HTERT RPE-1 (cell line): ENCODE results near the gene CC2D2B.
"Not testable (repeated sequence)": the region's sequence is repeated elsewhere in the genome, so short reads cannot be mapped to it uniquely, and the experiment has no call there.

ENCODE experiments used
- in situ Hi-C: fragments of 300-500 bp; cut with MboI; formaldehyde crosslinking; loops from 4 replicates; pipeline ENCODE4 v1.14.3; 2020; ENCODE audit warnings: low sequenced_read_pairs

Gene CC2D2B

GRCh38 chr10:95906677-95907455 lies 909 bp upstream of the CC2D2B start:
- in situ Hi-C loops = no loop called here

- in situ Hi-C loops = no loop called here
These were observed 675 bp downstream of the CC2D2B start for GRCh38 chr10:95908450-95908849.

DNA sequence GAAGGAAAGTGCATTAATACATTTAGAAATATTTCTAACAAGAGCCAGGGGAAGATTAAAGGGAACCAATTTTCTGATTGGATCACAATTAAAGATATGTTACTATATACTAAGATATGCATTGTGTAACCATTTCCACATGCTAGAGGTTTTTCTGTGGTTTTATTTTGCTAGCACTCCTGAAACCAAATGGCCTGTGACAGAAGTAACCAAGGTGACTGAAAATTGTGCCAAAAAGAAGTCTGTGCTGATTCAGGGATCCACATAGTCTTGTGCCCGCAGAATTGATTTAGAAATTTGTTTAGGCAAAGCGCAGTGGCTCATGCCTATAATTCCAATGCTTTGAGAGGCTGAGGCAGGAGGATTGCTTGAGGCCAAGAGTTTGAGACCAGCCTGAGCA lies 1.8 kb downstream of the CC2D2B start:
- in situ Hi-C loops = no loop called here

DNA sequence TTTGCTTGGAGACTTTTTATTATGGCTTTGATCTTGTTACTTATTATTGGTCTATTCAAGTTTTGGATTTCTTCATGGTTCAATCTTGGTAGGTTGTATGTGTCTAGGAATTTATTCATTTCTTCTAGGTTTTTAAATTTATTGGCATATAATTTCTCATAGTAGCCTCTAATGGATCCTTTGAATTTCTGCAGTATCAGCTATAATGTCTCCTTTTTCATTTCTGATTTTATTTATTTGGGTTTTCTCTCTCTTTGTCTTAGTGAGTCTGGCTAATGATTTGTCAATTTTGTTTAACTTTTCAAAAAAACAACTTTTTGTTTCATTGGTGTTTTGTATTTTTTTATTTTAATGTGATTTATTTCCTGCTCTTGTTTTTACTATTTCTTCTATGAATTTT lies 8.3 kb downstream of the CC2D2B start:
- in situ Hi-C loops = not testable (repeated sequence)

- in situ Hi-C loops = no loop called here
These were observed 13.1 kb downstream of the CC2D2B start for GRCh38 chr10:95920798-95921426.

DNA sequence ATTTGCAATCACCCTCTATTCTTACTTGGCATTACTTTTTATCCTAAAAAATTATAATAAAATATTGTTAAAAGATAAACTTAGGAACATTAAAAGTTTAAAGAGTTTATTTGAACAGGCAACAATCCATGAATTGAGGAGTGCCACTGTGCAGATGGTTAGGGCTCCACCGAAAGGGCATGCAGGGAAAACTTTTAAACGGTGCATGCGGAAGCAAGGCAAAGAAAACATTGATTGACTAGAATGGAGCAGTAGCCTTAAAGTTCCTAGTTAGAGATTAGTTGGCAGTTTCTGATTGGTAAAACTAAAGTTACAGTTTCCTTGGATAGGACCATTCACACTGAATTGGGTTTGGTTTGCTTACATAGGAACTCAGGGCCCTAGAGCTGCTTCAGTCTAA lies 17.3 kb downstream of the CC2D2B start:
- in situ Hi-C loops = no loop called here

GRCh38 chr10:95935429-95935828 lies 27.7 kb downstream of the CC2D2B start:
- in situ Hi-C loops = no loop called here

GRCh38 chr10:95941115-95941514 lies 33.3 kb downstream of the CC2D2B start:
- in situ Hi-C loops = no loop called here

DNA sequence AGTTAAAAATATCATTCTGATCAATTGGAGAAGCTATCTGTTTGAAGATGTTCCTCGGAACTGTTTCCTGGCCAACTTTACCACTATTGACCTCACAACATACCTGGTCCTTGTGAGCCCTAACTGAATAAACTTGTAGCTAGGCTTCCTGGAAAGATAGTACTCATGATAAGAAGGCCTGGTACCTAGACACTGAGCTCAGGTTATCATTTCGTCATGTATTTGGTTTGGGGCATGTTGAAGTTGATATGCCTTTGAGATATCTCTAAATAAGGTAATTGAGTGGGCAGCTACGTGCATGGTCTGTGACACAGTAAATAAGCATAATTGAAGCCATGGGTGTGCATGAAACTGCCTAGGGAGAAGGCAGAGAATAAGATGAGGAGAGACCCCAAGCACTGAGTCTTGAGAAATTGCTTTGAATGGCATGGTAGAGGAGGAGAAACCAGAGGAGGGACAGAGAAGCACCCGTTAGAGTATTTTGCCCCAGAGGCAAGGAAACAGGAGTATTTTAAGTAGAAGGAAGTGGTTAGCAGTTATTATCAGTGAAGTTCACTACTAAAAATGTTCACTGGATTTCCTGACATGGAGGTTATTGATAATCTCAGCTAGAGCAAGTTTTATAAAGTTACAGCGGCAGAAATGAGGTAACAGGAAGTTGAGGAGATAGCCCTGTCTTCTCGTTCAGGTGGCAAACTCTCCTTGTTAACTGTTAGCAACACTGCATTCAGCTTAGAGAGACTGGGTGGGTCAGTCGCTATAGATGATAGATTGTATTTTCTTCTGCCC lies 55.6 kb downstream of the CC2D2B start:
- in situ Hi-C loops = no loop called here

- in situ Hi-C loops = no loop called here
These were observed 56.2 kb downstream of the CC2D2B start for GRCh38 chr10:95963991-95964389.

- in situ Hi-C loops = no loop called here
These were observed 57.0 kb downstream of the CC2D2B start for GRCh38 chr10:95964756-95965155.

DNA sequence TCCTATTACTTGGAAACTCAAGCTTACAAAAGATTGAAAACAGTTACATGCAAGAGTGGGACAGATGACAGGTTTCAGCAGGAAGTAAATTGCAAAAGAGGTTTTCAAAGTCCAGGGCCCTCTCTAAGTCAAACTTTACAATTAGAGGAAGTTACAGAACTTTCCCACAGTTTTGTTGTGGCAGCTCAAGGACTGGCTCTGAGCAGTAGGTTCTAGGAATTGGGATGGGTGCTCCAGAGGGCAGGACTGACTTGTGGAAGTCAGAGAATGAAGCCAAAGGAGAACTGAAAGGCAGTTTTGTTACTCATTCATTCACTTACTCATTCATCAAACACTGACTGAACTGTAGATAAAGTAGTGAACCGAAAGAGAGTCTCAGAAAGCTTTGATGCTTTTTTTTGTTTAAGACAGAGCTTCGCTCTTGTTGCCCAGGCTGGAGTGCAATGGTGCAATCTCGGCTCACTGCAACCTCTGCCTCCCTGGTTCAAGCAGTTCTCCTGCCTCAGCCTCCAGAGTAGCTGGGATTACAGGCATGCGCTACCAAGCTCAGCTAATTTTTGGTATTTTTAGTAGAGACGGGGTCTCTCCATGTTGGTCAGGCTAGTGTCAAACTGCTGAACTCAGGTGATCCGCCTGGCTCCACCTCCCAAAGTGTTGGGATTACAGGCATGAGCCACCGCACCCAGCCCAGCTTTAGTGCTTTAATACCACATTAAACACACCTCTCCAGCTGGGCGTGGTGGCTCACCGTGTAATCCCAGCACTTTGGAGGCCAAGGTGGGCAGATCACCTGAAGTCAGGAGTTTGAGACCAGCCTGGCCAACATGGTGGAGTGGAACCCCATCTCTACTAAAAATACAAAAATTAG lies 68.8 kb downstream of the CC2D2B start:
- in situ Hi-C loops = no loop called here

DNA sequence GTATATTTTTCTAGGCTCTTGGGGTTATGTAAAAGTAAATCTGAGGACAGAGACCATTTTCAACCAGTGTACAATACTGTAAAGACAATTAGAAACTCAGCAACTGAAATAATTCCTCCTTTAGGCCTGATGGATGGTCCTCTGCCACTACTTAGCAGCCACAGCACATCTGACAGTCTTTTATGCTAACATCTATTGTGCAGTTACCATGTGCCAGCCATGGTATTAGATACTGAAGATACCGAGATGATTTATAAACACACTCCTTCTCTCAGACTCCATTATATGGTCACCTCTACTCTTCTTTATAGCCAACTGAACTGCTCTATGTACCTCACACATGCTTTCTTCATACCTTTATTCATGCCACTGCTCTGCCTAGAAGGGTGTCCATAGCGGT lies 74.4 kb downstream of the CC2D2B start:
- in situ Hi-C loops = no loop called here

DNA sequence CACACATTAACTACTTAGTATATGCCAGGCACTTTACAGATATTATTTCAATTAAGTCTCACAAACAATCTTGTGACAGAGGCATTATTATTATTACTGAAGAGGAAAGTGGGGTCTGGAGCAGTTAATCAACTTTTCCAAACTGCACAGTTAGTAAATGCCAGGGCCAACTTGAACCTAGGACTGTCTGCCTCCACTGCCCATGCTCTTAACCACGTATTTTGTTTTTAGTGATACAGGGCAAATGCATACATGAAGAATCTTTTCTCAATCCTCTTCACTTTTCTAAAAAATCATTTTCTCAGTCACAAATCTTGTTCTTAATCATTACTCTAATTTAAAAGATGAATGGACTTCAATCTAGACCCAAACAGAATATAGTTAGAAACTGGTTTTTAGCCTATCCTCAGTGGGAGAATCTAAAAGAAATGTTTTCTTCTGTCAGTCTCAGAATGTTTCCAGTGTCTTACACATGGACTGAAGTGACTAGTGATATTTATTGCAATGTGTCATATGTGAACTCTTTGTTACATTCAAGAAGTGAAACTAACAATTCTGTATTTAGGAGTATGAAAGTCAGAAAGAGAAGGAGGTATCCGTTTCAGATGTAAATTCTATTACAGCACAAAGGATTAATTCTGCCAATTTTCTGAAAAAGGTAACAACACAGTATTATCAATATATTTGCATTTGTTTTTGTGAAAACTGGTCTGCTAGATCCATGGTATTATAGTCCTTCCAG lies 80.1 kb downstream of the CC2D2B start:
- in situ Hi-C loops = no loop called here

DNA sequence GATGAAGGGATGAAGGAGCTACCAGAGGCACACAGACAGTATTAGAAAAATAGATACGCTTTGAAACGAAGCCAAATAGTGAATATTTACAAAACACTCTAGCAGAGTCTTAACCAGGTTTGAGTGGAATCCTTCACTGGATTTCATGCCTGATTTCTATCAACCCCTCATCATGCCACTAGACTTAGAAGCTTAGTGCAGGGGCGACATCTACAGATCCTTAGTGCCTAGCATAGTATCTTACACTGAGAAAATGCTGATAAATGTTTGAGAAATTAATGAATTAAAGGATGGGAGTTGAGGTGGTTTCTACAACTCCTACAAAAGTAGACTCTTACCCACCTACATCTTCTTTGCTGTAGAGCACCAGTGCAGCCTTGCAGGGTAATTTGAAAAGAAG lies 80.9 kb downstream of the CC2D2B start:
- in situ Hi-C loops = no loop called here

DNA sequence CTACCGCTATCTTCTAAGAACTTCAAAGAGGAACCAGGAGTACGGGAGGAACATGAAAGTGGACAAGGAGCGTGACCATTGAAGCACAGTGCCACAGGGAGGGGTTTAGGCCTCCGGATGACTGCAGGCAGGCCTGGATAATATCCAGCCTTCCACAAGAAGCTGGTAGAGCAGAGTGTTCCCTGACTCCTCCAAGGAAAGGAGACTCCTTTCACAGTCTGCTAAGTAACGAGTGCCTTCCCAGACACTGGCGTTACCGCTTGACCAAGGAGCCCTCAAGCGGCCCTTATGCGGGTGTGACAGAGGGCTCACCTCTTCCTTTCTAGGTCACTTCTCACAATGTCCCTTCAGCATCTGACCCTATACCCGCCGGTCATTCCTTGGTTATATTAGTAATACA lies 86.6 kb downstream of the CC2D2B start:
- in situ Hi-C loops = not testable (repeated sequence)

- in situ Hi-C loops = no loop called here
These were observed 90.5 kb downstream of the CC2D2B start for GRCh38 chr10:95998255-95998784.

- in situ Hi-C loops = no loop called here
These were observed 106.2 kb downstream of the CC2D2B start for GRCh38 chr10:96013956-96014355.

GRCh38 chr10:96014473-96015102 lies 106.8 kb downstream of the CC2D2B start:
- in situ Hi-C loops = no loop called here
